ENCODE measurements around the gene CBFB. TPM values are rescaled to one million over a fixed set of nuclear protein-coding genes. Genes with fewer than 3 reads are reported as not detected.

CBFB gene
- total RNA-seq, 1 donor from 2014 or later = 64.5 TPM

GRCh38 chr16:67149276-67150046 is 120.5 kb downstream of the CBFB start:
- TF ChIP-seq CTCF (IDR thresholded peaks at IDR 0.05; ENCODE audit: insufficient read depth, low read length, poor library complexity, severe bottlenecking) = no peak
- Histone ChIP-seq H3K4me3 (ENCODE audit: low read depth, low read length) (no peak overlapping the region), H3K27me3 (ENCODE audit: control insufficient read depth, insufficient read depth, low read length) (peaks cover 29% of the 10 kb centered on the region), H3K36me3 (ENCODE audit: control insufficient read depth, insufficient read depth, low read length) (peaks cover 4% of the 10 kb centered on the region)
- no peak for DNase-seq (ENCODE audit: low read depth)

- TF ChIP-seq CTCF (IDR thresholded peaks at IDR 0.05; ENCODE audit: insufficient read depth, low read length, poor library complexity, severe bottlenecking) = no peak
- H3K4me3 ChIP-seq (ENCODE audit: low read depth, low read length) = peak overlapping the region; percentile 44
- no peak for DNase-seq (ENCODE audit: low read depth)
- peaks cover 37% of the 10 kb centered on the region for H3K27me3 ChIP-seq (ENCODE audit: control insufficient read depth, insufficient read depth, low read length)
- H3K36me3 ChIP-seq (ENCODE audit: control insufficient read depth, insufficient read depth, low read length) = peaks cover 4% of the 10 kb centered on the region
These were observed 121.3 kb downstream of the CBFB start for GRCh38 chr16:67150047-67150832.

Other genes with a start within 250 kb of the CBFB start
- gene TERB1, start 227.6 kb upstream of the CBFB start, total RNA-seq = 0.27 TPM in 1 of 2 replicates, not detected in the other
- 77.3 and 77.9 TPM in 2 replicates for gene NAE1, start 198.2 kb upstream of the CBFB start, total RNA-seq
- gene CA7, start 184.7 kb upstream of the CBFB start, total RNA-seq = not detected in 2 replicates
- 6.9 and 11.7 TPM in 2 replicates for gene PDP2, start 148.6 kb upstream of the CBFB start, total RNA-seq
- 0.33 and 5.0 TPM in 2 replicates for gene CDH16, start 110.3 kb upstream of the CBFB start, total RNA-seq
- 32.9 and 36.8 TPM in 2 replicates for gene RRAD, start 103.6 kb upstream of the CBFB start, total RNA-seq
- 156 and 164 TPM in 2 replicates for gene CIAO2B, start 94.7 kb upstream of the CBFB start, total RNA-seq
- gene CES2, start 93.6 kb upstream of the CBFB start, total RNA-seq = 44.4 and 48.0 TPM in 2 replicates
- 0.07 TPM in 1 of 2 replicates, not detected in the other for gene CES3, start 67.9 kb upstream of the CBFB start, total RNA-seq
- gene CES4A, start 40.6 kb upstream of the CBFB start, total RNA-seq = 1.3 and 2.3 TPM in 2 replicates
- gene PHAF1, start 80.8 kb downstream of the CBFB start, total RNA-seq = 23.1 and 24.6 TPM in 2 replicates
- gene B3GNT9, start 121.8 kb downstream of the CBFB start, total RNA-seq = 1.5 and 2.4 TPM in 2 replicates
- 30.0 and 36.3 TPM in 2 replicates for gene TRADD, start 130.8 kb downstream of the CBFB start, total RNA-seq
- 6.6 and 9.6 TPM in 2 replicates for gene FBXL8, start 130.8 kb downstream of the CBFB start, total RNA-seq
- gene HSF4, start 135.6 kb downstream of the CBFB start, total RNA-seq = 1.5 and 5.5 TPM in 2 replicates
- 23.9 and 28.3 TPM in 2 replicates for gene NOL3, start 141.4 kb downstream of the CBFB start, total RNA-seq
- 10.8 and 16.0 TPM in 2 replicates for gene MATCAP1, start 154.8 kb downstream of the CBFB start, total RNA-seq
- gene EXOC3L1, start 161.0 kb downstream of the CBFB start, total RNA-seq = 0.21 and 0.25 TPM in 2 replicates
- 84.9 and 109 TPM in 2 replicates for gene E2F4, start 163.0 kb downstream of the CBFB start, total RNA-seq
- gene ELMO3, start 170.0 kb downstream of the CBFB start, total RNA-seq = 5.2 and 5.9 TPM in 2 replicates
- 55.9 and 59.3 TPM in 2 replicates for gene TMEM208, start 198.0 kb downstream of the CBFB start, total RNA-seq
- gene FHOD1, start 218.3 kb downstream of the CBFB start, total RNA-seq = 3.8 and 11.4 TPM in 2 replicates
- 0.07 TPM in 1 of 2 replicates, not detected in the other for gene SLC9A5, start 219.8 kb downstream of the CBFB start, total RNA-seq

Data from kidney epithelial cell (primary cell).